D341Med (cell line): ENCODE data around the gene PCDHGA1.
A peak's percentile ranks its signal among the peaks of the same experiment; 100 is the strongest.

Experiments
- DNase-seq: peaks from one replicate; pipeline ENCODE4 v3.0.0; 2012; ENCODE audit warnings: low spot score

PCDHGA1 gene

DNA sequence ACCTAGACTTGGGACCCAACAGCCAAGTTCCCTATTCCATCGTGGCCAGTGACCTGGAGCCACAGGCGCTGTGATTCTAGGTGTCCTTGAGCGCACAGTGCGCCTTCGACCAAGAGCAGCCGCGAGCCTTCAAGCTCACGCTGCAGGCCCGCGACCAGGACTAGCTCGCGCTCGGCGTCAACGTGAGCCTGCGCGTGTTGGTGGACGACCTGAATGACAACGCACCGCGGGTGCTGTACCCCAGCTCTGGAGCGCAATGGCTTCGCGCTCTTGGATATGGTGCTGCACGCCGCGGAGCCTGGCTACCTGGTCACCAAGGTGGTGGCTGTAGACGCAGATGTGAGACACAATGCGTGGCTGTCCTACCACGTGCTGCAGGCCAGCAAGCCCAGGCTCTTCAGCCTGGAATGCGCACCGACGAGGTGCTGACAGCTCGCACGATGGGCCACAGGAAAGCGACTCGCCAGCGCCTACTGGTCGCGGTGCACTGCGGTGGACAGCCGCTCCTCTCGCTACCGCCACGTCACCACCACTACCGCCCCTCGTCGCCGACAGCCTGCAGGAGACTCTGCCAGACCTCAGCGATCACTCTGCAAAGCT is 111.4 kb downstream of the PCDHGA1 start:
- no peak for DNase-seq

DNA sequence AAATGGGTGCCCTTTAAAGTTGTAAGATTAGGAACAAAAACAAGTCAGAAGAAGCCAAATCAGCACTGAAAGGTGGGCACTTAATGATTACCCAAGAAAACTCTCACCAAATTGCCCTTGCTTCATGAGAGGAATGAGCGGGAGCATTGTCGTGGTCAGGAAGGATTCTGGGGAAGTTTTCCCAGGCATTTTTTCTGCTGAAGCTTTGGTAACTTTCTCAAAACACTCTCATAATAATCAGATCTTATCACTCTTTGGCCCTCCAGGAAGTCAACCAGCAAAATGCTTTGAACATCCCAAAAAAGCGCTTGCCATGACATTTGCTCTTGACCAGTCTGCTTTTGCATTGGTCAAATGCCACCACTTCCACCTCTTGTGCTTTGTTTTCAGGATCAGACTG is 135.0 kb downstream of the PCDHGA1 start:
- DNase-seq = no peak

DNA sequence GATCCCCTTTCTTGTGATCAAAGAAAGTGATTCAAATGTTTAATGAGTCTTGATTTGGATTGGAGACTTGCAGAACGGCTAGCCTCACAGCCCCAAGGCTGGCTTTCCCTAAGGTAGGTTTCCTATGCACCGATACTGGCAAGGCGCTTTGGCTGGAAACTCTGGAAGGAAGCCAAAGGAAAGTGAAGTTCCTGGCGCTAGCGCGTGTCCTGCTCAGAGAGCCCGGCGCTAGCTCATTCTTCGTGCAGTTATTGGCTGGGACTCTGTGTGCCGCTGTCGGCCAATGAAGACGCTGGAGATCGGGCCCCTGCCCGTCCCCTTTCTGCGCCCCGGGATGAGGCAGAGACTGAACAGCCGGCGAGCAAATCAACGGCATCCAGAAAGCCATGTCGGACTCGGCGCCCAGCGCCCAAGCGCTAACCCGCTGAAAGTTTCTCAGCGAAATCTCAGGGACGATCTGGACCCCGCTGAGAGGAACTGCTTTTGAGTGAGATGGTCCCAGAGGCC is 145.4 kb downstream of the PCDHGA1 start, which contains the start of gene PCDHGC3:
Gene PCDHGC3 (plus strand): TSS at position 342 of the 507 bp plus-strand sequence. CDS start 151 bp downstream, at position 493.
- DNase-seq = peak; percentile 71

DNA sequence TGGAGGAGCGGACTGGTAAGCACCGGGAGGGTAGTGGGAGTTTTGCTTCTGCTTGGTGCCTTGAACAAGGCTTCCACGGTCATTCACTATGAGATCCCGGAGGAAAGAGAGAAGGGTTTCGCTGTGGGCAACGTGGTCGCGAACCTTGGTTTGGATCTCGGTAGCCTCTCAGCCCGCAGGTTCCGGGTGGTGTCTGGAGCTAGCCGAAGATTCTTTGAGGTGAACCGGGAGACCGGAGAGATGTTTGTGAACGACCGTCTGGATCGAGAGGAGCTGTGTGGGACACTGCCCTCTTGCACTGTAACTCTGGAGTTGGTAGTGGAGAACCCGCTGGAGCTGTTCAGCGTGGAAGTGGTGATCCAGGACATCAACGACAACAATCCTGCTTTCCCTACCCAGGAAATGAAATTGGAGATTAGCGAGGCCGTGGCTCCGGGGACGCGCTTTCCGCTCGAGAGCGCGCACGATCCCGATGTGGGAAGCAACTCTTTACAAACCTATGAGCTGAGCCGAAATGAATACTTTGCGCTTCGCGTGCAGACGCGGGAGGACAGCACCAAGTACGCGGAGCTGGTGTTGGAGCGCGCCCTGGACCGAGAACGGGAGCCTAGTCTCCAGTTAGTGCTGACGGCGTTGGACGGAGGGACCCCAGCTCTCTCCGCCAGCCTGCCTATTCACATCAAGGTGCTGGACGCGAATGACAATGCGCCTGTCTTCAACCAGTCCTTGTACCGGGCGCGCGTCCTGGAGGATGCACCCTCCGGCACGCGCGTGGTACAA is 146.0 kb downstream of the PCDHGA1 start:
- no peak for DNase-seq

DNA sequence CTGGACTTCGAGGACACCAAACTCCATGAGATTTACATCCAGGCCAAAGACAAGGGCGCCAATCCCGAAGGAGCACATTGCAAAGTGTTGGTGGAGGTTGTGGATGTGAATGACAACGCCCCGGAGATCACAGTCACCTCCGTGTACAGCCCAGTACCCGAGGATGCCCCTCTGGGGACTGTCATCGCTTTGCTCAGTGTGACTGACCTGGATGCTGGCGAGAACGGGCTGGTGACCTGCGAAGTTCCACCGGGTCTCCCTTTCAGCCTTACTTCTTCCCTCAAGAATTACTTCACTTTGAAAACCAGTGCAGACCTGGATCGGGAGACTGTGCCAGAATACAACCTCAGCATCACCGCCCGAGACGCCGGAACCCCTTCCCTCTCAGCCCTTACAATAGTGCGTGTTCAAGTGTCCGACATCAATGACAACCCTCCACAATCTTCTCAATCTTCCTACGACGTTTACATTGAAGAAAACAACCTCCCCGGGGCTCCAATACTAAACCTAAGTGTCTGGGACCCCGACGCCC is 146.8 kb downstream of the PCDHGA1 start:
- no peak for DNase-seq

DNA sequence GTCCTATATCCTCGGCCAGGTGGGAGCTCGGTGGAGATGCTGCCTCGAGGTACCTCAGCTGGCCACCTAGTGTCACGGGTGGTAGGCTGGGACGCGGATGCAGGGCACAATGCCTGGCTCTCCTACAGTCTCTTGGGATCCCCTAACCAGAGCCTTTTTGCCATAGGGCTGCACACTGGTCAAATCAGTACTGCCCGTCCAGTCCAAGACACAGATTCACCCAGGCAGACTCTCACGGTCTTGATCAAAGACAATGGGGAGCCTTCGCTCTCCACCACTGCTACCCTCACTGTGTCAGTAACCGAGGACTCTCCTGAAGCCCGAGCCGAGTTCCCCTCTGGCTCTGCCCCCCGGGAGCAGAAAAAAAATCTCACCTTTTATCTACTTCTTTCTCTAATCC is 147.5 kb downstream of the PCDHGA1 start:
- no peak for DNase-seq

DNA sequence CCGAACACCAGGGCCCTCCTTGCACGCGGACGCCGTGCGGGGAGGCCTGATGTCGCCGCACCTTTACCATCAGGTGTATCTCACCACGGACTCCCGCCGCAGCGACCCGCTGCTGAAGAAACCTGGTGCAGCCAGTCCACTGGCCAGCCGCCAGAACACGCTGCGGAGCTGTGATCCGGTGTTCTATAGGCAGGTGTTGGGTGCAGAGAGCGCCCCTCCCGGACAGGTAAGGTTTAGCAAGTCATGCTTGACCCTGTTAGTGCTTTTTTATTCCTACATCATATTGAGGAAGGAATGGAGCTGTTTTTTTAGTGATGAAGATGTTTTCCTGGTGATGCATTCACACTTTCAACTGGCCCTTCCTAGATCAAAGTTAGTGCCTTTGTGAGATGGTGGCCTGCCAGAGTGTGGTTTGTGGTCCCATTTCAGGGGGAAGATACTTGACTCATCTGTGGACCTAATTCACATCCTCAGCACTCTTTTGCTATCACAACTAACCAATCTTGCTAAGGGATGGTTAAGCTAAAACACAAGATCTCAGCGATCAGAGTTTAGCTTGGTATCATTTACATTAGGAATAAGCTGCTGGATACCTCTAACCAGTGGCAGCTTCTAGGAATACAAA is 148.1 kb downstream of the PCDHGA1 start:
- no peak for DNase-seq

DNA sequence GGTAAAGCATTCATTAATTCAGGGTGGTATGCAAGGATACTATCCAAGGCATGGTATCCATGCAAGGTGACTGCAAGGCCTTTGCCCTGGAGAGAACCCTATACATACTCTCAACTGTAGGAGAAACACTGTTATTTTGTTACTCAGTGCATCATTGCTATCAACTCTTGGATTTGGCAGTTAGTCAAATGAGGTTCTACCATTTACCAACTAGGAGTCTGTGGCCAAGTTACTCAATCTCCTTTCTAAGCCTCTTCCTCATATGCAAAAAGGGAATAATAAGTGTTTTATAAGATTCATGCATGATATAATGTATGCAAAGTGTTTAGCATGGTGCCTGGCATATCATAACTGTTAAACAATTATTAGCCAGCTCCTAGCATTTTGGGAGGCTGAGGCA is 149.5 kb downstream of the PCDHGA1 start:
- DNase-seq = no peak

DNA sequence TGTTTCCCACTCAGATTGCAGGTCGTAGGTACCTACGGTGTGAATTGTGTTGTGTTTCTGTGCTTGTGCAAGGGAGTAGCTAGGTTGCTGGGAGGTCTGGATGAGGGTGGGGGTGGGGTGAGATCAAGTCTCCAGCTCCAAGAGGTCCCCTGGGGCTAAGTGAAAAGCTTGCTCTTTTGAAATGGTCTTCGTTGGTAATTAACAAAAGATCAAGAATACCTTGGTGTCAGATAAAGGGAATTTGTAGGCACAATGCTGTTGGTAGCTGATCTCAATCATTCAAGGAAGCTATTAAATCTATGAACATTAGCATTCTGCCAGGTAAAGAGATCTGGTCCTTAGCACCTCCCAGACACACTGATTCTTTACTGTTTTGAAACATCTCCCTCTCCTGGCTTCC is 153.6 kb downstream of the PCDHGA1 start:
- DNase-seq = no peak

DNA sequence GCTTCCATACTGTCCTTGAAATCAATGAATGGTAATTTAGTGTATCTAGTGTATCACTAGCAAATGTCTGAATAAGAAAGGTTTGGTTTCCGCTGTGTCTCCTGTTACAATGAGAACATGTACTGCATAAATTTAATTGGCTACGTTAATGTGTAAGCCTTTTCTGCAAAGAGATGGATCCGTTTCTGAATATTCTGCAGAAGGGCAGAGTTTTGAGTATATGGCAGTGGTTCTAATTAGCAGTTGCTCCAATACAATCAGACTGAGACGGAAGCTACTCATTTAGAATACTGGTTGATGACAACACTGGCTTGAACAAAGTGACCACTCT is 154.0 kb downstream of the PCDHGA1 start:
- no peak for DNase-seq

DNA sequence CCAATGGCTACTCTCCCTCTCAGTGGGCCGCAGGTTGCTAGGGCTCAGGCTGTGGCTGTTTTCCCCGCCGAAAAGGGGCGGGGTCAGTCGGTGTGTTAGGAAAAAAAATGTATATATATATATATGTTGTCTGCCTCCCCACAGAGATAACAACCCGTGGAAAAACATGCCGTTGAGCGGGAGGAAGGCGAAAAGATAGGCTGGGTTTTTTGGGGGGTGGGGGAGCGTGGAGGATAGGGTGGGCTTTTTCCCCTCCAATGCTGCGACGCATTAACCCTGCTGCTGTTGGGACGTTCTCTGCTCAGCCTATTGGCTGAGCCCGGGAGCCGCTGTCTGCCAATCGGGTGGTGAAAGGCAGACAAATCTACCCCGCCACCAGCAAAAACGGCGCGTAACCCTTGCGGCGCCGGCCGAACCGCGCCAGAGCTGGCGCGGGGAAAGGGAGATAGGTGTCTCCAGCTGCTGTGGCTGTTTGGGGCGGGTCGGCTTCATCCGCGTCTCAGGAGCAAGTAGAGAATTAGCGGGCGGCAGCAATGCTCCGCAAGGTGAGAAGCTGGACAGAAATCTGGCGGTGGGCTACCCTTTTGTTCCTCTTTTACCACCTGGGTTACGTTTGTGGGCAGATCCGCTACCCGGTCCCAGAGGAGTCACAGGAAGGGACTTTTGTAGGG is 154.5 kb downstream of the PCDHGA1 start, which contains the start of gene PCDHGC4:
Gene PCDHGC4 (plus strand): TSS at position 390 of the 671 bp plus-strand sequence. CDS start 144 bp downstream, at position 534.
- DNase-seq = no peak

DNA sequence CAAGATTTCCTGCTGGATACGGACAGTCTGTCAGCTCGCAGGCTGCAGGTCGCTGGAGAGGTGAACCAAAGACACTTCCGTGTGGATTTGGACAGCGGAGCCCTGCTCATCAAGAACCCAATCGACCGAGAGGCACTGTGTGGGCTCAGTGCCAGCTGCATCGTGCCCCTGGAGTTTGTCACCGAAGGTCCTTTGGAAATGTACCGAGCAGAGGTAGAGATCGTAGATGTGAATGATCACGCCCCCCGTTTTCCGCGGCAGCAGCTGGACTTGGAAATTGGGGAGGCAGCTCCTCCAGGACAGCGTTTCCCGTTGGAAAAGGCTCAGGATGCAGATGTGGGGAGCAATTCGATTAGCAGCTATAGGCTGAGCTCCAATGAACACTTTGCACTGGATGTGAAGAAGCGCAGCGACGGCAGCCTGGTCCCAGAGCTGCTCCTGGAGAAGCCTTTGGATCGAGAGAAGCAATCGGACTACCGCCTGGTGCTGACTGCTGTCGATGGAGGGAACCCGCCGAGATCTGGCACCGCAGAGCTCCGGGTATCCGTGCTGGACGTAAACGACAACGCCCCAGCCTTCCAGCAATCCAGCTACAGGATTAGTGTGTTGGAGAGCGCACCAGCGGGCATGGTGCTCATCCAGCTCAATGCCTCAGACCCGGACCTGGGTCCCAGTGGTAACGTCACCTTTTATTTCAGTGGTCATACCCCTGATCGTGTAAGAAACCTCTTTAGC is 155.2 kb downstream of the PCDHGA1 start:
- no peak for DNase-seq

DNA sequence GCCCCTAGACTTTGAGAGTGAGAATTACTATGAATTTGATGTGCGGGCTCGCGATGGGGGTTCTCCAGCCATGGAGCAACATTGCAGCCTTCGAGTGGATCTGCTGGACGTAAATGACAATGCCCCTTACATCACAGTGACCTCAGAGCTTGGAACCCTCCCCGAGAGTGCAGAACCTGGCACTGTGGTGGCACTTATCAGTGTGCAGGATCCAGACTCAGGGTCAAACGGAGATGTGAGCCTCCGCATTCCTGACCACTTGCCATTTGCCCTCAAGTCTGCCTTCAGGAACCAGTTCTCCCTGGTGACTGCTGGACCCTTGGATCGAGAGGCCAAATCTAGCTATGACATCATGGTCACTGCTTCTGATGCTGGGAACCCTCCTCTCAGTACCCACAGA is 155.8 kb downstream of the PCDHGA1 start:
- no peak for DNase-seq

DNA sequence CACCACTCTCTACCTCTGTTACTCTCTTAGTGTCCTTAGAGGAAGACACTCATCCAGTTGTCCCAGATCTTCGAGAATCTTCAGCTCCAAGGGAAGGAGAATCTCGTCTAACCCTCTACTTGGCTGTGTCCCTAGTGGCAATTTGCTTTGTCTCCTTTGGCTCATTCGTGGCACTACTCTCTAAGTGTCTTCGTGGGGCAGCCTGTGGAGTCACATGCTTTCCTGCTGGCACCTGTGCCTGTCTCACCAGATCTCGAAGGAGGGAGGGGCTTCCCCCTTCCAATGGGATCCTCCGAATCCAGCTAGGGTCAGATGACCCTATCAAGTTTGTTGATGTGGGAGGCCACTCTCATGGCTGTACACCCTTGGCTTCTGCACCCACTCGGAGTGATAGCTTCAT is 156.8 kb downstream of the PCDHGA1 start:
- no peak for DNase-seq

DNA sequence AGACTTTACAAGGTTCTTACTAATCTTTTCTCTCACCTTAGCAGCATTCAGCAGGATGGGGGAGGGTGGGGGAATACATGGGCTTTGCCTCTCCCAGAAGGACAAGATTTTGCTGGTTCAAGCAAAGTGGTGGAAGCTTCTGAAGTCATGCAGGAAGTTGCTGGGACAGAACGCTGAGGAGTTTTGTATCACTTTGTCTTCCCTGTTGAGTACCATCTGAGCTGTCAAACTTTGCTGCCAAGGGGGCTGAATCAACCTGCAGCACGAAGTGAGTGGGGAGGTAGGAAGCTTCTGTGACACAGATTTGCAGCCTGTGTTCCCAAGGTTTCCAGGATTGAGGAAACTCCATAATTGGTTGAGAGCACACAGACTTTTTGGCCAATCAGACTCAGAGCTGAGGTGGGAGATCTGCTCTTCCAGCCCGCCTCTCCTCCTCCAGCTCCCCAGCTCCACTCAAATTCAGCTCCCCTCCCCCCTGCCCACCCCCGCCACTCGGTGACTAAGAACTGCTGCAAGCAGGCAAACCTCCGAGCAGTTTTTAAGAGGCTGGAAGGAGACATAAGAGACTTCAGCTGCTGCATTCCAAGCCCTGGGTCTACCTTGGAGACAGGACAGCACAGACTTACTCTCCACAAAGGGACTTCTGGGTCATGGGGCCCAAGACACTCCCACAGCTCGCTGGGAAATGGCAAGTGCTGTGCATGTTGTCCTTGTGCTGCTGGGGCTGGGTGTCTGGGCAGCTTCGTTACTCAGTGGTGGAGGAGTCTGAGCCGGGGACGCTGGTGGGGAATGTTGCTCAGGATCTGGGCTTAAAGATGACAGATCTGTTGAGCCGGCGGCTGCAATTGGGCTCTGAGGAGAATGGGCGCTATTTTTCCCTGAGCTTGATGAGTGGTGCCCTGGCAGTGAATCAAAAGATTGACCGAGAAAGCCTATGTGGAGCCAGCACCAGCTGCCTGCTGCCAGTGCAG is 158.6 kb downstream of the PCDHGA1 start, which contains the start of gene PCDHGC5:
Gene PCDHGC5 (plus strand): TSS at position 491 of the 971 bp plus-strand sequence. CDS start 160 bp downstream, at position 651.
- no peak for DNase-seq

DNA sequence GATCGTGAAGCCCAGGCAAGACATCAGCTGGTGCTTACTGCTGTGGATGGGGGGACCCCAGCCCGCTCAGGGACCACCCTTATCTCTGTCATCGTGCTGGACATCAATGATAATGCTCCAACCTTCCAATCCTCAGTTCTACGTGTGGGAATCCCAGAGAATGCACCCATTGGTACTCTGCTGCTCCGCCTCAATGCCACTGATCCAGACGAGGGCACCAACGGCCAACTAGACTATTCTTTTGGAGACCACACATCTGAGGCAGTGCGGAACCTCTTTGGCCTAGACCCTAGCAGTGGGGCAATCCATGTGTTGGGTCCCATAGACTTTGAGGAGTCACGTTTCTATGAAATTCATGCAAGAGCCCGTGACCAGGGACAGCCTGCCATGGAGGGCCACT is 159.5 kb downstream of the PCDHGA1 start:
- DNase-seq = no peak

DNA sequence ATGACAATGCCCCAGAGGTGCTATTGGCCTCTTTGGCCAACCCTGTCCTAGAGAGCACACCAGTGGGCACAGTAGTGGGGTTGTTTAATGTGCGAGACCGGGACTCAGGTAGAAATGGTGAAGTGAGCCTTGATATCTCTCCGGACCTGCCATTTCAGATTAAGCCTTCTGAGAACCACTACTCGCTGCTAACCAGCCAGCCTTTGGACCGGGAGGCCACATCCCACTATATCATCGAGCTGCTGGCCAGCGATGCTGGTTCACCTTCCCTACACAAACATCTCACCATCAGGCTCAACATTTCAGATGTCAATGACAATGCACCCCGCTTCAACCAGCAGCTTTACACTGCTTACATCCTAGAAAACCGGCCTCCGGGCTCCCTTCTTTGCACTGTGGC is 160.0 kb downstream of the PCDHGA1 start:
- no peak for DNase-seq

DNA sequence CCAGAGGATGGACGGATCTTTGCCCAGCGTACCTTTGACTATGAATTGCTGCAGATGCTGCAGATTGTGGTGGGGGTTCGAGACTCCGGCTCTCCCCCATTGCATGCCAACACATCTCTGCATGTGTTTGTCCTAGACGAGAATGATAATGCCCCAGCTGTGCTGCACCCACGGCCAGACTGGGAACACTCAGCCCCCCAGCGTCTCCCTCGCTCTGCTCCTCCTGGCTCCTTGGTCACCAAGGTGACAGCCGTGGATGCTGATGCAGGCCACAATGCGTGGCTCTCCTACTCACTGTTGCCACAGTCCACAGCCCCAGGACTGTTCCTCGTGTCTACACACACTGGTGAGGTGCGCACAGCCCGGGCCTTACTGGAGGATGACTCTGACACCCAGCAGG is 160.5 kb downstream of the PCDHGA1 start:
- no peak for DNase-seq

DNA sequence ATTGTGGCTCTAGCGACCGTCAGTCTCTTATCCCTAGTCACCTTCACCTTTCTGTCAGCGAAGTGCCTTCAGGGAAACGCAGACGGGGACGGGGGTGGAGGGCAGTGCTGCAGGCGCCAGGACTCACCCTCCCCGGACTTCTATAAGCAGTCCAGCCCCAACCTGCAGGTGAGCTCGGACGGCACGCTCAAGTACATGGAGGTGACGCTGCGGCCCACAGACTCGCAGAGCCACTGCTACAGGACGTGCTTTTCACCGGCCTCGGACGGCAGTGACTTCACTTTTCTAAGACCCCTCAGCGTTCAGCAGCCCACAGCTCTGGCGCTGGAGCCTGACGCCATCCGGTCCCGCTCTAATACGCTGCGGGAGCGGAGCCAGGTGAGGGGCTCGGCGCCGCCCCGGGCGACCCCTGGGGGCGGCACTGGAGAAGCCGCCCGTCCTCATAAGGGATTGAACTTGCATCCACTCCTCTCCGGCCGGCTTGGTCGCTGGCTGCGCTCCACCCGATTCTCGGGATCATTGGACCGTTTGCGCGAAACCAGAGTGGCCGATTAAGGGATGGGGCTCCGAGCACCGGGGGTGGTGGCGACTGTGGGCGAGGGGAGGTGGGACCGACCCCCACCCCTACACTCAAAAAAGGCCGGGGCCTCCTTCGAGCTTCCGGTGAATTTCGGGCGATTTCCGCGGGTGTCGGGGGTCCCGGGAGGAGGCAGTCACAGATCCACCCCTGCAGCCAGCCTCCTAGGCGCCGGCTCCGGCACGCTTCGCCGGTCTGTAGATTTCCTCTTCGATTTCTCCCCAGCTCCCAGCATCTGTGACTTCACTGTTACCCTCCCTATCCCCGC is 161.2 kb downstream of the PCDHGA1 start:
- DNase-seq = no peak
